Measurements from ENCODE around the gene CDX1.
"Not testable (repeated sequence)": the region's sequence is repeated elsewhere in the genome, so short reads cannot be mapped to it uniquely, and the experiment has no call there.

CDX1 gene

DNA sequence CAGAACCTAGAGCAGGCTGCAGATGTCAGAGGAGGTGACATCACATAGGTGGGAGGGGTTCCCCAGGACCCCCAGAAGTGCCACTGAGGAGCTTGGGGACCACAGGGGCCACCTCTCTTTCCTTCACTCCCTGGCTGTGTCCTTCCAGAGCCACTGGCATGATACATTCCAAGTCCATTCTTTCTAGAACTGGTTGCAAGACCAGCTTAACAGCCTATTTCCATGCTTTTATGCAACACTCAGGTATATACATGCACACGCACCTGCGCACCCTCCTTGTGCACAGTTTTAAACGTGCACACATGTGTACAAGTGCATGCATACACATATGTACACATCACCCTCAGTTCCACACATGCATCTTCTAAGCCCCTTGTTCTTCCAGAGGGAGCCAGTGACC, 63.0 kb downstream of the CDX1 start:
- TF ChIP-seq, protein P1, sequence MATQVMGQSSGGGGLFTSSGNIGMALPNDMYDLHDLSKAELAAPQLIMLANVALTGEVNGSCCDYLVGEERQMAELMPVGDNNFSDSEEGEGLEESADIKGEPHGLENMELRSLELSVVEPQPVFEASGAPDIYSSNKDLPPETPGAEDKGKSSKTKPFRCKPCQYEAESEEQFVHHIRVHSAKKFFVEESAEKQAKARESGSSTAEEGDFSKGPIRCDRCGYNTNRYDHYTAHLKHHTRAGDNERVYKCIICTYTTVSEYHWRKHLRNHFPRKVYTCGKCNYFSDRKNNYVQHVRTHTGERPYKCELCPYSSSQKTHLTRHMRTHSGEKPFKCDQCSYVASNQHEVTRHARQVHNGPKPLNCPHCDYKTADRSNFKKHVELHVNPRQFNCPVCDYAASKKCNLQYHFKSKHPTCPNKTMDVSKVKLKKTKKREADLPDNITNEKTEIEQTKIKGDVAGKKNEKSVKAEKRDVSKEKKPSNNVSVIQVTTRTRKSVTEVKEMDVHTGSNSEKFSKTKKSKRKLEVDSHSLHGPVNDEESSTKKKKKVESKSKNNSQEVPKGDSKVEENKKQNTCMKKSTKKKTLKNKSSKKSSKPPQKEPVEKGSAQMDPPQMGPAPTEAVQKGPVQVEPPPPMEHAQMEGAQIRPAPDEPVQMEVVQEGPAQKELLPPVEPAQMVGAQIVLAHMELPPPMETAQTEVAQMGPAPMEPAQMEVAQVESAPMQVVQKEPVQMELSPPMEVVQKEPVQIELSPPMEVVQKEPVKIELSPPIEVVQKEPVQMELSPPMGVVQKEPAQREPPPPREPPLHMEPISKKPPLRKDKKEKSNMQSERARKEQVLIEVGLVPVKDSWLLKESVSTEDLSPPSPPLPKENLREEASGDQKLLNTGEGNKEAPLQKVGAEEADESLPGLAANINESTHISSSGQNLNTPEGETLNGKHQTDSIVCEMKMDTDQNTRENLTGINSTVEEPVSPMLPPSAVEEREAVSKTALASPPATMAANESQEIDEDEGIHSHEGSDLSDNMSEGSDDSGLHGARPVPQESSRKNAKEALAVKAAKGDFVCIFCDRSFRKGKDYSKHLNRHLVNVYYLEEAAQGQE (IDR thresholded peaks at IDR 0.05; ENCODE audit: insufficient replicate concordance, low read depth): no peak
- TF ChIP-seq GABPA (IDR thresholded peaks at IDR 0.05; ENCODE audit: low read depth) (no peak), SPI1 (IDR thresholded peaks at IDR 0.05; ENCODE audit: borderline replicate concordance, low read depth) (no peak), POLR2AphosphoS5 (IDR thresholded peaks at IDR 0.05; ENCODE audit: low read depth) (no peak)
- TF ChIP-seq, protein P2, sequence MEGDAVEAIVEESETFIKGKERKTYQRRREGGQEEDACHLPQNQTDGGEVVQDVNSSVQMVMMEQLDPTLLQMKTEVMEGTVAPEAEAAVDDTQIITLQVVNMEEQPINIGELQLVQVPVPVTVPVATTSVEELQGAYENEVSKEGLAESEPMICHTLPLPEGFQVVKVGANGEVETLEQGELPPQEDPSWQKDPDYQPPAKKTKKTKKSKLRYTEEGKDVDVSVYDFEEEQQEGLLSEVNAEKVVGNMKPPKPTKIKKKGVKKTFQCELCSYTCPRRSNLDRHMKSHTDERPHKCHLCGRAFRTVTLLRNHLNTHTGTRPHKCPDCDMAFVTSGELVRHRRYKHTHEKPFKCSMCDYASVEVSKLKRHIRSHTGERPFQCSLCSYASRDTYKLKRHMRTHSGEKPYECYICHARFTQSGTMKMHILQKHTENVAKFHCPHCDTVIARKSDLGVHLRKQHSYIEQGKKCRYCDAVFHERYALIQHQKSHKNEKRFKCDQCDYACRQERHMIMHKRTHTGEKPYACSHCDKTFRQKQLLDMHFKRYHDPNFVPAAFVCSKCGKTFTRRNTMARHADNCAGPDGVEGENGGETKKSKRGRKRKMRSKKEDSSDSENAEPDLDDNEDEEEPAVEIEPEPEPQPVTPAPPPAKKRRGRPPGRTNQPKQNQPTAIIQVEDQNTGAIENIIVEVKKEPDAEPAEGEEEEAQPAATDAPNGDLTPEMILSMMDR (IDR thresholded peaks at IDR 0.05; ENCODE audit: insufficient read depth, low read length): no peak
- no peak for DNase-seq (ENCODE audit: low read depth in 1 of 2, low spot score in 1 of 2)

DNA sequence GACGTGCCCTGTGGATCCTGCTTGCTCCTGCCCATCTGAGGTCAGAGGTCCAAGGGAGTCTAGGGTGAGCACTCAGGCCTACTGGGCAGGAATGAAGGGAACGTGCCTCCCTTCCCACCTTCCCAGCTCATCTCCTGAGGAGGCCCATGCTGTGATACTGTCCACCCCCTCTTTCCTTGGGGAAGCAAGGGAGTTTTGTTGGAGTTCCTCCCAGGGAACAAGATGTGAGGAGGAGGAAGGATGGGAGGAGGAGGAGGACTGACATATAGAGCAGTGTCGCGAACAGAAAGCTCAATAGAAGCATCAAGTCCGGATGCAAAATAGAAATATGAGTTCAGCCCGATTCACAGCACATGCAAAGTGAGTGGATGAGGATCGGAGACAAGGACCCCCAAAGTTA, 64.3 kb downstream of the CDX1 start:
- no peak for DNase-seq (ENCODE audit: low read depth in 1 of 2, low spot score in 1 of 2)
- no peak overlapping the region for H3K4me3 ChIP-seq (replicated peaks; ENCODE audit: insufficient read depth, low read length)

More for the DNA sequence above, 63.0 kb downstream of the CDX1 start:
- Histone ChIP-seq H3K27ac (replicated peaks) (no peak overlapping the region), H3K4me3 (replicated peaks; ENCODE audit: insufficient read depth, low read length) (no peak overlapping the region), H3K27me3 (ENCODE audit: insufficient read depth, poor library complexity, severe bottlenecking) (peaks cover 2% of the 10 kb centered on the region)

DNA sequence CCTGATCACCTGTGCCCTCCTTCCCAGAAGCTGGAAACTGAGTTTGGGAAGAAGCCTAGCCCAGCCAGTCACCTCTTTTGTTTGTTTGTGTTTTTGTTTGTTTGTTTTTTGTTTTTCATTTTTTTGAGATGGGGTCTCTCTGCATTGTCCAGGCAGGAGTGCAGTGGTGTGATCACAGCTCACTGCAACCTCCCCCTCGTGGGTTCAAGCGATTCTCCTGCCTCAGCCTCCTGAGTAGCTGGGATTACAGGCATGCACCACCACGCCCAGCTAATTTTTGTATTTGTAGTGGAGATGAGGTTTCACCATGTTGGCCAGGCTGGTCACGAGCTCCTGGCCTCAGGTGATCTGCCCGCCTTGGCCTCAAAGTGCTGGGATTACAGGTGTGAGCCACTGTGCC, 67.1 kb downstream of the CDX1 start:
- DNase-seq (ENCODE audit: low read depth in 1 of 2, low spot score in 1 of 2); H3K27ac ChIP-seq (replicated peaks); H3K4me3 ChIP-seq (replicated peaks; ENCODE audit: insufficient read depth, low read length); H3K27me3 ChIP-seq (ENCODE audit: insufficient read depth, poor library complexity, severe bottlenecking): not testable (repeated sequence)

More for the DNA sequence above, 64.3 kb downstream of the CDX1 start:
- H3K27ac ChIP-seq (replicated peaks): no peak overlapping the region
- peaks cover 2% of the 10 kb centered on the region for H3K27me3 ChIP-seq (ENCODE audit: insufficient read depth, poor library complexity, severe bottlenecking)
- TF ChIP-seq GABPA (IDR thresholded peaks at IDR 0.05; ENCODE audit: low read depth) (no peak), SPI1 (IDR thresholded peaks at IDR 0.05; ENCODE audit: borderline replicate concordance, low read depth) (no peak), POLR2AphosphoS5 (IDR thresholded peaks at IDR 0.05; ENCODE audit: low read depth) (no peak)
- TF ChIP-seq, protein P2 (IDR thresholded peaks at IDR 0.05; ENCODE audit: insufficient read depth, low read length): no peak
- TF ChIP-seq, protein P1 (IDR thresholded peaks at IDR 0.05; ENCODE audit: insufficient replicate concordance, low read depth): no peak

Measured in HL-60 (cell line).